Duodenal mucosa (tissue), 2 donors: ENCODE data around the gene IQGAP2.
A peak's percentile ranks its signal among the peaks of the same experiment; 100 is the strongest.

Experiments
- H3K27ac ChIP-seq: one replicate; pipeline ENCODE4 v1.7.0; 2013; ENCODE audit warnings: low read depth, low read length
- H3K27me3 ChIP-seq, 2 donors: one replicate each; pipeline ENCODE4 v1.7.0; 2013; ENCODE audit warnings: low read length in 2 of 2, control low read depth in 1 of 2; ENCODE audit not compliant: insufficient read depth in 2 of 2, control insufficient read depth in 1 of 2
- H3K36me3 ChIP-seq, 2 donors: one replicate each; pipeline ENCODE4 v1.7.0; 2013; ENCODE audit warnings: low read length in 2 of 2, control low read depth in 1 of 2; ENCODE audit not compliant: insufficient read depth in 2 of 2, control insufficient read depth in 1 of 2
- H3K4me1 ChIP-seq, 2 donors: one replicate each; pipeline ENCODE4 v1.7.0; 2013; ENCODE audit warnings: low read length in 2 of 2, control low read depth in 1 of 2; ENCODE audit not compliant: insufficient read depth in 2 of 2, control insufficient read depth in 1 of 2
- H3K4me3 ChIP-seq, 2 donors: one replicate each; pipeline ENCODE4 v1.7.0; 2013; ENCODE audit warnings: low read length in 2 of 2, low read depth in 1 of 2
- H3K9ac ChIP-seq, 2 donors: one replicate each; pipeline ENCODE4 v1.7.0; 2013; ENCODE audit warnings: low read length in 2 of 2, low read depth in 1 of 2
- H3K9me3 ChIP-seq, 2 donors: one replicate each; pipeline ENCODE4 v1.7.0; 2013; ENCODE audit warnings: low read length in 2 of 2, control low read depth in 1 of 2; ENCODE audit not compliant: control insufficient read depth in 1 of 2

Gene IQGAP2

GRCh38 chr5:76608833-76609232 lies 205.7 kb downstream of the IQGAP2 start:
- Histone ChIP-seq H3K4me1 (no peaks in the 10 kb centered on the region), H3K27me3 (no peaks in the 10 kb centered on the region), H3K4me3 (no peak overlapping the region), H3K27ac (no peak overlapping the region), H3K36me3 (peaks cover 30 to 35% of the 10 kb centered on the region in 2 donors), H3K9ac (no peak overlapping the region), H3K9me3 (no peaks in the 10 kb centered on the region)

- no peak overlapping the region for H3K4me3 ChIP-seq
These were observed 207.1 kb downstream of the IQGAP2 start for GRCh38 chr5:76610196-76610595.

GRCh38 chr5:76612942-76613341 lies 209.9 kb downstream of the IQGAP2 start:
- Histone ChIP-seq H3K27me3 (no peaks in the 10 kb centered on the region), H3K4me1 (no peaks in the 10 kb centered on the region), H3K4me3 (no peak overlapping the region), H3K36me3 (peaks cover 22 to 34% of the 10 kb centered on the region in 2 donors), H3K9me3 (no peaks in the 10 kb centered on the region), H3K9ac (no peak overlapping the region), H3K27ac (no peak overlapping the region)

More at GRCh38 chr5:76610196-76610595, 207.1 kb downstream of the IQGAP2 start:
- no peaks in the 10 kb centered on the region for H3K9me3 ChIP-seq
- peaks cover 30 to 38% of the 10 kb centered on the region in 2 donors for H3K36me3 ChIP-seq
- no peaks in the 10 kb centered on the region for H3K4me1 ChIP-seq
- no peak overlapping the region for H3K27ac ChIP-seq
- H3K9ac ChIP-seq: no peak overlapping the region
- no peaks in the 10 kb centered on the region for H3K27me3 ChIP-seq

- H3K27me3 ChIP-seq: no peaks in the 10 kb centered on the region
- no peaks in the 10 kb centered on the region for H3K9me3 ChIP-seq
- no peak overlapping the region for H3K4me3 ChIP-seq
- no peak overlapping the region for H3K9ac ChIP-seq
- H3K36me3 ChIP-seq: peaks cover 27 to 37% of the 10 kb centered on the region in 2 donors
- H3K27ac ChIP-seq: no peak overlapping the region
- H3K4me1 ChIP-seq: no peaks in the 10 kb centered on the region
These were observed 212.7 kb downstream of the IQGAP2 start for GRCh38 chr5:76615759-76616158.

GRCh38 chr5:76616206-76616605 lies 213.1 kb downstream of the IQGAP2 start:
- Histone ChIP-seq H3K4me1 (no peaks in the 10 kb centered on the region), H3K27ac (no peak overlapping the region), H3K27me3 (no peaks in the 10 kb centered on the region), H3K9ac (no peak overlapping the region), H3K36me3 (peaks cover 22 to 33% of the 10 kb centered on the region in 2 donors), H3K9me3 (no peaks in the 10 kb centered on the region), H3K4me3 (no peak overlapping the region)

- H3K36me3 ChIP-seq: peaks cover 15 to 25% of the 10 kb centered on the region in 2 donors
- no peak overlapping the region for H3K9ac ChIP-seq
- H3K4me1 ChIP-seq: no peaks in the 10 kb centered on the region
- no peak overlapping the region for H3K27ac ChIP-seq
- H3K4me3 ChIP-seq: no peak overlapping the region
- H3K27me3 ChIP-seq: no peaks in the 10 kb centered on the region
- H3K9me3 ChIP-seq: no peaks in the 10 kb centered on the region
These were observed 214.1 kb downstream of the IQGAP2 start for GRCh38 chr5:76617229-76617628.

- H3K36me3 ChIP-seq: peaks cover 15 to 20% of the 10 kb centered on the region in 2 donors
- no peaks in the 10 kb centered on the region for H3K4me1 ChIP-seq
- no peaks in the 10 kb centered on the region for H3K9me3 ChIP-seq
- no peak overlapping the region for H3K4me3 ChIP-seq
- no peak overlapping the region for H3K9ac ChIP-seq
- no peak overlapping the region for H3K27ac ChIP-seq
- no peaks in the 10 kb centered on the region for H3K27me3 ChIP-seq
These were observed 214.6 kb downstream of the IQGAP2 start for GRCh38 chr5:76617675-76618074.

- Histone ChIP-seq H3K9ac (no peak overlapping the region), H3K36me3 (peaks cover 8 to 11% of the 10 kb centered on the region in 2 donors), H3K4me1 (no peaks in the 10 kb centered on the region), H3K27ac (no peak overlapping the region), H3K9me3 (no peaks in the 10 kb centered on the region), H3K27me3 (no peaks in the 10 kb centered on the region), H3K4me3 (no peak overlapping the region)
These were observed 217.1 kb downstream of the IQGAP2 start for GRCh38 chr5:76620166-76620565.

GRCh38 chr5:76622076-76622475 lies 219.0 kb downstream of the IQGAP2 start:
- Histone ChIP-seq H3K4me3 (no peak overlapping the region), H3K4me1 (no peaks in the 10 kb centered on the region), H3K27ac (no peak overlapping the region), H3K27me3 (no peaks in the 10 kb centered on the region), H3K9ac (no peak overlapping the region), H3K36me3 (peaks cover 11% of the 10 kb centered on the region in 2 donors), H3K9me3 (no peaks in the 10 kb centered on the region)

- Histone ChIP-seq H3K9me3 (no peaks in the 10 kb centered on the region), H3K36me3 (peaks cover 3 to 9% of the 10 kb centered on the region in 2 donors), H3K27ac (no peak within 1 kb of the TSS), H3K9ac (peak within 1 kb of the TSS in 1 of 2 donors; percentile 12), H3K4me3 (no peak within 1 kb of the TSS), H3K27me3 (no peaks in the 10 kb centered on the region), H3K4me1 (no peaks in the 10 kb centered on the region)
These were observed 220.0 kb downstream of the IQGAP2 start, which contains the start of gene F2RL2 for GRCh38 chr5:76622973-76623596. Gene F2RL2 (minus strand): TSS chr5:76623403. CDS start chr5:76623230, 173 bp downstream.
